Astrocyte of the spinal cord (primary cell): ENCODE results near the gene ACER1.

Experiments used
- DNase-seq: peaks from one replicate; pipeline ENCODE4 v3.0.0; 2011; ENCODE audit warnings: low read depth, low spot score
- H3K4me3 ChIP-seq: 2 replicates; pipeline ENCODE4 v1.5.1; 2011; ENCODE audit warnings: low read depth, mild to moderate bottlenecking, low read length, moderate library complexity
- in situ Hi-C: cut with HindIII; loops from 2 replicates; pipeline ENCODE4 v1.10.0; 2017; ENCODE audit warnings: low sequenced_read_pairs
- TF ChIP-seq, protein P1 (sequence below): IDR thresholded peaks from 2 replicates; pipeline ENCODE4 v1.5.1; 2012; ENCODE audit warnings: low read depth, mild to moderate bottlenecking, low read length, inconsistent platforms

The ACER1 gene

DNA sequence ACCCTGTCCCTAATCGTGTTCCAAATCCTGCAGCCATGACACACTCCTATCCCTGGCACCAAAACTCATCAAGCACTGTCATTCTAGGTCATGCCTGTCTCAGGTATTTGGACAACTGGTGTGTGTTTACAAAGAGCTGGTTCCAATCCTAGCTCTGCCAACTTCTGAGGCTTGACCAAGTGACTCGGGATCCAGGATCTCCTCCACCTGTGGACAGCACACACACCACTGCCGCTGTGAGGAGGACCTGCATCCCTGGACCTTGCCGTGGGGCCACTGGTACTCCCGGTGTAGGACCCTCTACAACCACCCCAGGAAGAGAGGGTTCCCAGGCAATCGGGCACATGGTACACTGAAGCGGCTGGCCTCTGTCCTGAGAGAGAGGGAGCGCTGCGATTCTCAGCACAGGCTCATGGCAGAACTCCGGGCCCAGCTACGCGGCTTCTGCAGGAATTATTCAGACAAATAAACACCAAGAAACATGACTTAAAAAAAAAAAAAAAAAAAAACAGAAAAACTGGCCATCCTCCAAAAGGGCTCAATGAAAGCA, 74.0 kb downstream of the ACER1 start:
- TF ChIP-seq, protein P1, sequence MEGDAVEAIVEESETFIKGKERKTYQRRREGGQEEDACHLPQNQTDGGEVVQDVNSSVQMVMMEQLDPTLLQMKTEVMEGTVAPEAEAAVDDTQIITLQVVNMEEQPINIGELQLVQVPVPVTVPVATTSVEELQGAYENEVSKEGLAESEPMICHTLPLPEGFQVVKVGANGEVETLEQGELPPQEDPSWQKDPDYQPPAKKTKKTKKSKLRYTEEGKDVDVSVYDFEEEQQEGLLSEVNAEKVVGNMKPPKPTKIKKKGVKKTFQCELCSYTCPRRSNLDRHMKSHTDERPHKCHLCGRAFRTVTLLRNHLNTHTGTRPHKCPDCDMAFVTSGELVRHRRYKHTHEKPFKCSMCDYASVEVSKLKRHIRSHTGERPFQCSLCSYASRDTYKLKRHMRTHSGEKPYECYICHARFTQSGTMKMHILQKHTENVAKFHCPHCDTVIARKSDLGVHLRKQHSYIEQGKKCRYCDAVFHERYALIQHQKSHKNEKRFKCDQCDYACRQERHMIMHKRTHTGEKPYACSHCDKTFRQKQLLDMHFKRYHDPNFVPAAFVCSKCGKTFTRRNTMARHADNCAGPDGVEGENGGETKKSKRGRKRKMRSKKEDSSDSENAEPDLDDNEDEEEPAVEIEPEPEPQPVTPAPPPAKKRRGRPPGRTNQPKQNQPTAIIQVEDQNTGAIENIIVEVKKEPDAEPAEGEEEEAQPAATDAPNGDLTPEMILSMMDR = no peak
- peak; percentile 16 for DNase-seq
- in situ Hi-C loops = no loop called here
- no peak overlapping the region for H3K4me3 ChIP-seq

GRCh38 chr19:6258812-6259311, 74.5 kb downstream of the ACER1 start:
- in situ Hi-C loops = no loop called here
- no peak overlapping the region for H3K4me3 ChIP-seq

More at GRCh38 chr19:6258812-6259311, 74.5 kb downstream of the ACER1 start:
- TF ChIP-seq, protein P1 = no peak
- no peak for DNase-seq
